Suprapubic skin (tissue), 4 donors: ENCODE results near the gene NAP1L5. TPM values are rescaled to one million over a fixed set of nuclear protein-coding genes. Genes with fewer than 3 reads are reported as not detected.
A peak's percentile ranks its signal among the peaks of the same experiment; 100 is the strongest.

ENCODE experiments used
- DNase-seq, 2 donors: peaks; one replicate each; pipeline ENCODE4 v3.0.0-alpha.2; 2019; ENCODE audit warnings: low spot score in 2 of 2
- H3K27ac ChIP-seq: fragments of 200-600 bp; sonication (generic); one replicate; pipeline ENCODE4 v1.5.1; 2019
- H3K27me3 ChIP-seq: fragments of 200-600 bp; sonication (generic); one replicate; pipeline ENCODE4 v1.5.1; 2019
- H3K36me3 ChIP-seq: fragments of 200-600 bp; sonication (generic); one replicate; pipeline ENCODE4 v1.5.1; 2019
- H3K4me1 ChIP-seq: fragments of 200-600 bp; sonication (generic); one replicate; pipeline ENCODE4 v1.5.1; 2019
- H3K4me3 ChIP-seq: fragments of 200-600 bp; sonication (generic); one replicate; pipeline ENCODE4 v1.5.1; 2019; ENCODE audit warnings: mild to moderate bottlenecking
- H3K9me3 ChIP-seq: fragments of 200-600 bp; sonication (generic); one replicate; pipeline ENCODE4 v1.5.1; 2019
- EP300 ChIP-seq: sonication (generic); formaldehyde crosslinking; IDR thresholded peaks from one replicate; pipeline ENCODE4 v1.6.1; 2017; ENCODE audit warnings: antibody characterized with exemption
- POLR2A ChIP-seq, 2 donors: fragments of 450-650 bp; IDR thresholded peaks; one replicate each; pipeline ENCODE4 v1.6.1; 2017; ENCODE audit warnings: antibody characterized with exemption in 2 of 2, mild to moderate bottlenecking in 2 of 2, moderate library complexity in 2 of 2
- POLR2AphosphoS5 ChIP-seq, 3 donors: sonication (generic); formaldehyde crosslinking; IDR thresholded peaks; one replicate each; pipeline ENCODE4 v1.6.1; 2017; ENCODE audit warnings: antibody characterized with exemption in 3 of 3
- WGBS: methylation state at CpG from one replicate; pipeline ENCODE4 v1.1.5; 2018; 5-methylcytosine and 5-hydroxymethylcytosine counted together
- total RNA-seq, 4 donors: library from RNA; depleted of rRNA; stranded (reverse); fragments of >200 nt; gene quantifications; one replicate each; pipeline ENCODE4 v1.1.0, GENCODE V29; 2016
- TF ChIP-seq, protein P1 (sequence below), 2 donors: fragments of 200-600 bp in 1 of 2; fragments of 450-650 bp in 1 of 2; sonication (generic) in 1 of 2; IDR thresholded peaks; one replicate each; pipeline ENCODE4 v1.5.1; 2016 to 2019; ENCODE audit warnings: antibody characterized with exemption in 2 of 2, mild to moderate bottlenecking in 1 of 2, moderate library complexity in 1 of 2

Gene NAP1L5
- total RNA-seq, 4 donors from 2014 or later: 1.1 to 2.4 (median 2.0) TPM

DNA sequence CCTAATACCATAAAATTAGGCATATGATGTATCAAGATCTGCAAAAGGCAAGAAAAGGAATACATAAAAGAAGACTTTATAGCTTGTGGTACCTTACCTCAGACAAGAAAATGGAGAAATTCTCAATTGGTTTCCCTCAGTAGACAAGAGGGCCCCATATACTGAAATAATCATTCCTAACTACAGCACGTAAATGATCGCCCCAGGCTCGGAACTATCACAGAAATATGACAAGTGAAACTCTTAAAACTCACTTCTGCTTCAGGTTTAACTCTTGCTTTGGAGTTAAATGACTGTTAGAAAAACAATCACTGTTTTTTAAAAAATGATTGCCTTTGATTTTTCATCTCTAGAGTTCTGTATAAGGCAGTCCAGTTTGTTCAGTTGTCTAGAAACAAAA is 38.6 kb upstream of the NAP1L5 start:
- no peak for DNase-seq
- Histone ChIP-seq H3K27ac (peak overlapping the region; percentile 15), H3K27me3 (no peaks in the 10 kb centered on the region), H3K9me3 (no peaks in the 10 kb centered on the region), H3K4me3 (no peak overlapping the region), H3K36me3 (peaks cover 50% of the 10 kb centered on the region), H3K4me1 (peaks cover 13% of the 10 kb centered on the region)
- 86% methylated on average over 3 of the region's 3 CpGs for WGBS
- TF ChIP-seq EP300: no peak
- no peak for TF ChIP-seq POLR2A (IDR thresholded peaks at IDR 0.05)

DNA sequence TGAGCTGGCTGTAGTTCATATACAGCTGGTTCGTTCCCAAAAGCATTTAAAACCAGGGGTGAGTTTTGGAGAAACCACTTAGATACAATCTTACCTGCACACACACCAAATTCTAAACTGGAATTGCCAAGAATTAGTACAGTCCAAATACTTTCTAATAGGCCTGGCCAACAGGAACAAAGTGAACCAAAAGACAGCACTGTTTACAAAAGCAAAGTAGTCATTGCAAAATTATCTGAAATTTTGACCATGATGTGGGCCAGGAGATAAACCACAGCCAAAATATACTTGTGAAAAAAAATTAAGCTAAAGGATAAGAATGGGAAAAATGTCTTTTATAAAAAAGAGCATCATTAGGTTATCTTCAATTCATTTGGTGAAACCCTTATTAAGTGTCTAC is 37.9 kb upstream of the NAP1L5 start:
- WGBS: 63% methylated on average over 1 of the region's 1 CpG
- Histone ChIP-seq H3K4me3 (no peak overlapping the region), H3K36me3 (peaks cover 51% of the 10 kb centered on the region), H3K27ac (no peak overlapping the region), H3K27me3 (no peaks in the 10 kb centered on the region), H3K4me1 (peaks cover 13% of the 10 kb centered on the region), H3K9me3 (no peaks in the 10 kb centered on the region)
- no peak for DNase-seq
- TF ChIP-seq POLR2A (IDR thresholded peaks at IDR 0.05) (no peak), EP300 (no peak), POLR2AphosphoS5 (IDR thresholded peaks at IDR 0.05) (no peak)
- TF ChIP-seq, protein P1, sequence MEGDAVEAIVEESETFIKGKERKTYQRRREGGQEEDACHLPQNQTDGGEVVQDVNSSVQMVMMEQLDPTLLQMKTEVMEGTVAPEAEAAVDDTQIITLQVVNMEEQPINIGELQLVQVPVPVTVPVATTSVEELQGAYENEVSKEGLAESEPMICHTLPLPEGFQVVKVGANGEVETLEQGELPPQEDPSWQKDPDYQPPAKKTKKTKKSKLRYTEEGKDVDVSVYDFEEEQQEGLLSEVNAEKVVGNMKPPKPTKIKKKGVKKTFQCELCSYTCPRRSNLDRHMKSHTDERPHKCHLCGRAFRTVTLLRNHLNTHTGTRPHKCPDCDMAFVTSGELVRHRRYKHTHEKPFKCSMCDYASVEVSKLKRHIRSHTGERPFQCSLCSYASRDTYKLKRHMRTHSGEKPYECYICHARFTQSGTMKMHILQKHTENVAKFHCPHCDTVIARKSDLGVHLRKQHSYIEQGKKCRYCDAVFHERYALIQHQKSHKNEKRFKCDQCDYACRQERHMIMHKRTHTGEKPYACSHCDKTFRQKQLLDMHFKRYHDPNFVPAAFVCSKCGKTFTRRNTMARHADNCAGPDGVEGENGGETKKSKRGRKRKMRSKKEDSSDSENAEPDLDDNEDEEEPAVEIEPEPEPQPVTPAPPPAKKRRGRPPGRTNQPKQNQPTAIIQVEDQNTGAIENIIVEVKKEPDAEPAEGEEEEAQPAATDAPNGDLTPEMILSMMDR (IDR thresholded peaks at IDR 0.05): no peak

DNA sequence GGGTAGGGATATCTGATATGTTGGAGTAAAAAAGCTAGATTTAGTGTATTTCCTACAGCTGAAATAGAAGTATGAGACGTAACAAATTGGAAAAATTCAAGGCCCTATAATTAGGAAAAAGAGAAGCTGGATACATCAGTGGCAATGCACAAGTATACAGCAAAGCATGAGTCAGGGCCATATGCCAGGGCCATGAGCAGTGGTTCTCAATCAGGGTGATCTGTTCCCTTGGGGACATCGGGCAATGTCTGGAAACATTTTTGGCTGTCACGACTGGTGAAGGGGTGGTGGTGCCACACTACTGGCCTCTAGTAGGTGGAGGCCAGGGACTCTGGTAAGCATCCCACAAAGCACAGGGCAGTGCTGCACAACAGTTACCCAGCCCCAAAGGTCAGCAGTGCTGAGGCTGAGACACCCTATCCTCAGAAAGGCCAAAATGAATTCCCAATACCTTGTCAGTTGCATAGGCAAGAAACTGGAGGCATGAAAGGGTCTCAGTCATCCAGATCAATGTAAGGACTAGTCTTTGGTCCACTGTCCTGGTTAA is 36.8 kb upstream of the NAP1L5 start:
- Histone ChIP-seq H3K4me3 (no peak overlapping the region), H3K9me3 (no peaks in the 10 kb centered on the region), H3K4me1 (peaks cover 13% of the 10 kb centered on the region), H3K36me3 (peaks cover 54% of the 10 kb centered on the region), H3K27me3 (no peaks in the 10 kb centered on the region), H3K27ac (no peak overlapping the region)
- WGBS: 74% methylated on average over 3 of the region's 3 CpGs
- no peak for DNase-seq
- TF ChIP-seq POLR2A (IDR thresholded peaks at IDR 0.05) (no peak), POLR2AphosphoS5 (IDR thresholded peaks at IDR 0.05) (no peak), EP300 (no peak)
- TF ChIP-seq, protein P1 (IDR thresholded peaks at IDR 0.05): no peak

DNA sequence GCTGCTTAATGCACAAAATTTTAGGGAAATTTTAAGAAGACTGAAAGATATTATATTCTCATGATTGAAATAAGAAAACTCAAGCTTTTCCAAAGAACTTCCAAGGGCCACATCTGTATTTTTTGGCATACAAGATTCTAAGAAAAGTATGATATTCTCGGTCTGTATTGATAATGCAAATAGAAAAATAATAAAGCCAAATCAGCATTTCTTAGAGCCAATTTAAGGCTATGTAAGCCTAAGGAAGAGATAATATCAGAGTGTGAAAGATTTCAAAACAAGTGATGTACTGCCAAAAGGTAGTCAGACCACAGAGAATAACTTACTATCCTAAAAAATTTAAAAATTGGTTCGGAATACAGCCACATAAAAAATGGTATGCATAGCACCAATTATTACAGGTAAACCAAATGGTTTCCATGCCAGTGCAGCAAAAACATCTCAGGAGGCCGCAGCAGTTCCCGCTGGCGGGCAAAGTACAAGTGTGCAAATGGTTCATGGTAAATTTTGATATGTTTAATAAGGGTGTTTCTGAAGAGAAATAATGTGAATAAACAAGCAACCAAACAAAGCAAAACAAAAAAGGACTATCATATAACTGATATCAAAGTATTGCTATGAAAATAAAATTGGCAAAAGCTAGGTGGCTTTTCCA is 35.2 kb upstream of the NAP1L5 start:
- no peaks in the 10 kb centered on the region for H3K27me3 ChIP-seq
- 86% methylated on average over 5 of the region's 5 CpGs for WGBS
- no peak overlapping the region for H3K4me3 ChIP-seq
- H3K4me1 ChIP-seq: peaks cover 11% of the 10 kb centered on the region
- no peak overlapping the region for H3K27ac ChIP-seq
- TF ChIP-seq POLR2A (IDR thresholded peaks at IDR 0.05): no peak
- TF ChIP-seq, protein P1 (IDR thresholded peaks at IDR 0.05): no peak
- no peak for TF ChIP-seq POLR2AphosphoS5 (IDR thresholded peaks at IDR 0.05)
- no peak for TF ChIP-seq EP300
- peaks cover 56% of the 10 kb centered on the region for H3K36me3 ChIP-seq
- DNase-seq: no peak
- H3K9me3 ChIP-seq: no peaks in the 10 kb centered on the region

DNA sequence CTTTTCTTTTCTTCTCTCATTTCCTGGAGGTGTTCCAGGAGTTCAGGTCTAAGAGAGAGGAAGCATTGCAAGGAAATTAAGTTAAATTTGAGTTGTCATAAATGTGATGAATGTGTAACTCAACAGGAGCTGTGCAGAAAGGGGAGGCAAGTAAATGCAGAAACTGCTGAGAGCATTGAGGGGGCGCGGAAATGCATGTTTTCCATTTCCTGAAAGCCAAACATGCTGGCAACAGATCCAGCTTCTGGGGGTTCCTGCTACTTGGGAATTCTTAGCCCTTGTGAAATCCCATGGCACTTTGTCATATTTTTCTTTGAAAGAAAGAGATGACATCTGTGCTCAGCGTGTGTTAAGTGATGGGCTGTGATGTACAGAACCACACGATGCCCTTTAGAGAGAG is 33.8 kb upstream of the NAP1L5 start:
- H3K27me3 ChIP-seq: no peaks in the 10 kb centered on the region
- WGBS: 75% methylated on average over 4 of the region's 4 CpGs
- H3K36me3 ChIP-seq: peaks cover 66% of the 10 kb centered on the region
- H3K9me3 ChIP-seq: no peaks in the 10 kb centered on the region
- DNase-seq: no peak
- no peak for TF ChIP-seq POLR2A (IDR thresholded peaks at IDR 0.05)
- TF ChIP-seq, protein P1 (IDR thresholded peaks at IDR 0.05): no peak
- no peak for TF ChIP-seq EP300
- no peak for TF ChIP-seq POLR2AphosphoS5 (IDR thresholded peaks at IDR 0.05)
- H3K4me3 ChIP-seq: no peak overlapping the region
- H3K4me1 ChIP-seq: peaks cover 5% of the 10 kb centered on the region
- H3K27ac ChIP-seq: no peak overlapping the region
